Endothelial cell of umbilical vein (primary cell): ENCODE measurements around the gene EIF4A2. TPM values are rescaled to one million over a fixed set of nuclear protein-coding genes. Genes with fewer than 3 reads are reported as not detected.

ENCODE experiments used
- BruUV-seq: library from RNA; stranded (reverse); fragments of 400-500 nt; replicated peaks from 2 replicates; lab custom pipeline; 2021; lab: Mats Ljungman, UMichigan
- CTCF ChIA-PET: fragments of 300-600, 350-600 bp; sonication (Branson Sonifier 250); formaldehyde crosslinking; loops from one replicate; lab custom pipeline; 2021; ENCODE audit warnings: antibody characterized with exemption, inconsistent platforms; lab: Charles Lee
- POLR2A ChIA-PET: fragments of 300-600, 350-600 bp; sonication (Branson Sonifier 250); formaldehyde crosslinking; loops from one replicate; lab custom pipeline; 2021; ENCODE audit warnings: antibody characterized with exemption, inconsistent platforms; lab: Charles Lee
- DNase-seq: peaks from one replicate; pipeline ENCODE4 v3.0.0-alpha.2; 2011; ENCODE audit warnings: low read depth, low spot score
- FAIRE-seq: peaks from 2 replicates; lab custom pipeline; 2011; peaks lifted over from hg19 to GRCh38; lab: Jason Lieb, UNC
- H2AFZ ChIP-seq: 2 replicates; pipeline ENCODE4 v1.6.0; 2012; ENCODE audit warnings: low read depth, low read length, control low read depth, inconsistent platforms
- H3K27ac ChIP-seq: 2 replicates; pipeline ENCODE4 v1.5.1; 2011; ENCODE audit warnings: low read depth, mild to moderate bottlenecking, control low read depth, low read length, moderate library complexity; ENCODE audit not compliant: insufficient read depth
- H3K27me3 ChIP-seq, 2 experiments: 2 replicates each; pipeline versions ENCODE4 v1.6.0 to v1.6.1; 2011; ENCODE audit warnings: low read length in 2 of 2, mixed read lengths in 1 of 2; ENCODE audit not compliant: control insufficient read depth in 2 of 2, insufficient read depth in 2 of 2
- H3K36me3 ChIP-seq, 2 experiments: 2 replicates in 1 of 2; 3 replicates in 1 of 2; pipeline ENCODE4 v1.5.1; 2011; ENCODE audit warnings: low read length in 2 of 2, mild to moderate bottlenecking in 1 of 2, moderate library complexity in 1 of 2; ENCODE audit not compliant: control insufficient read depth in 2 of 2, insufficient read depth in 2 of 2; ENCODE audit errors: extremely low read depth in 1 of 2
- H3K4me1 ChIP-seq: 3 replicates; pipeline ENCODE4 v1.5.1; 2011; ENCODE audit warnings: mild to moderate bottlenecking, low read length; ENCODE audit not compliant: control insufficient read depth, insufficient read depth; ENCODE audit errors: extremely low read depth
- H3K4me2 ChIP-seq: 2 replicates; pipeline ENCODE4 v1.6.1; 2011; ENCODE audit warnings: low read length, control low read depth, mixed read lengths; ENCODE audit not compliant: insufficient read depth
- H3K4me3 ChIP-seq, 3 experiments: fragments of 200-600 bp in 1 of 3; sonication (generic), shearing (Covaris generic) in 1 of 3; replicated peaks in 1 of 3; 2 replicates each; pipeline ENCODE4 v1.5.1; 2011 to 2016; ENCODE audit warnings: control low read depth in 3 of 3, low read length in 3 of 3, mild to moderate bottlenecking in 2 of 3, inconsistent platforms in 1 of 3, low read depth in 1 of 3, moderate library complexity in 1 of 3; ENCODE audit not compliant: insufficient read depth in 1 of 3
- H3K79me2 ChIP-seq: 2 replicates; pipeline ENCODE4 v1.6.0; 2012; ENCODE audit warnings: low read length, inconsistent platforms; ENCODE audit not compliant: control insufficient read depth, insufficient read depth
- H3K9ac ChIP-seq: replicated peaks from 2 replicates; pipeline ENCODE3; 2011; ENCODE audit warnings: low read length, control low read depth; ENCODE audit not compliant: insufficient read depth; ENCODE audit errors: extremely low read depth
- H3K9me1 ChIP-seq: replicated peaks from 3 replicates; pipeline ENCODE4 v1.6.0; 2011; ENCODE audit warnings: mild to moderate bottlenecking, low read length; ENCODE audit not compliant: control insufficient read depth, insufficient read depth; ENCODE audit errors: extremely low read depth
- H3K9me3 ChIP-seq: replicated peaks from 2 replicates; pipeline ENCODE4 v1.5.1; 2012; ENCODE audit warnings: low read length, inconsistent platforms; ENCODE audit not compliant: control insufficient read depth, insufficient read depth
- H4K20me1 ChIP-seq: replicated peaks from 2 replicates; pipeline ENCODE3; 2011; ENCODE audit warnings: mild to moderate bottlenecking, low read length; ENCODE audit not compliant: control insufficient read depth, insufficient read depth; ENCODE audit errors: extremely low read depth
- CTCF ChIP-seq, 2 donors: IDR thresholded peaks; 1 replicate in 1 of 2; 2 replicates in 1 of 2; pipeline ENCODE4 v1.5.1; 2011; ENCODE audit warnings: low read length in 2 of 2, mild to moderate bottlenecking in 2 of 2, moderate library complexity in 2 of 2, control low read depth in 1 of 2, inconsistent platforms in 1 of 2, low read depth in 1 of 2; ENCODE audit not compliant: insufficient read depth in 1 of 2; ENCODE audit errors: extremely low read depth in 1 of 2
- EZH2 ChIP-seq: IDR thresholded peaks from 2 replicates; pipeline ENCODE4 v1.6.1; 2012; ENCODE audit warnings: borderline replicate concordance, low read depth, mild to moderate bottlenecking, moderate library complexity, low read length, inconsistent platforms; ENCODE audit not compliant: severe bottlenecking
- FOS ChIP-seq: IDR thresholded peaks from 2 replicates; pipeline ENCODE4 v1.6.1; 2011; ENCODE audit warnings: mild to moderate bottlenecking, low read length, moderate library complexity, borderline replicate concordance; ENCODE audit not compliant: insufficient read depth
- GATA2 ChIP-seq: IDR thresholded peaks from 2 replicates; pipeline ENCODE4 v1.7.0; 2011; ENCODE audit warnings: low read depth, mild to moderate bottlenecking, moderate library complexity, mixed read lengths, low read length; ENCODE audit not compliant: insufficient read length, insufficient read depth
- JUN ChIP-seq: IDR thresholded peaks from 2 replicates; pipeline ENCODE4 v1.6.1; 2011; ENCODE audit warnings: borderline replicate concordance, low read depth; ENCODE audit not compliant: insufficient read length, insufficient read depth
- MYC ChIP-seq: IDR thresholded peaks from one replicate; pipeline ENCODE4 v1.6.1; 2011; ENCODE audit warnings: mild to moderate bottlenecking, low read depth, low read length
- POLR2A ChIP-seq: IDR thresholded peaks from 2 replicates; pipeline ENCODE4 v1.6.1; 2012; ENCODE audit warnings: low read depth, mild to moderate bottlenecking, control low read depth, low read length
- POLR2AphosphoS5 ChIP-seq: IDR thresholded peaks from 2 replicates; pipeline ENCODE4 v1.6.1; 2012; ENCODE audit warnings: low read depth, mild to moderate bottlenecking, control low read depth, low read length, moderate library complexity; ENCODE audit not compliant: insufficient read depth
- dilution Hi-C: fragments of 300-500 bp; cut with MboI; formaldehyde crosslinking; loops from one replicate; pipeline ENCODE4 v1.15.0; 2019; ENCODE audit warnings: low sequenced_read_pairs; ENCODE audit not compliant: extremely low pct_ligation_motif_present
- intact Hi-C: fragments of 100-400 bp; cut with micrococcal nuclease; formaldehyde crosslinking; loops from one replicate; pipeline ENCODE4 v1.10.0; 2022
- polyA plus RNA-seq, 4 experiments: library from polyadenylated mRNA; depleted of rRNA in 3 of 4; stranded (reverse) in 3 of 4; unstranded in 1 of 4; fragments of >200 nt; gene quantifications; 2 replicates each; pipeline versions ENCODE4 v1.2.1 to v1.2.3, GENCODE V29; 2011 to 2012; ENCODE audit warnings: missing spikeins in 1 of 4
- total RNA-seq: library from RNA; stranded (reverse); gene quantifications from 2 replicates; pipeline ENCODE4 v1.2.3, GENCODE V29; 2021

The EIF4A2 gene
- total and polyA plus RNA-seq, 2 donors (not counting 3 experiments of a cell fraction or from before 2014, with no cell fraction given) = 282 to 401 TPM

GRCh38 chr3:186754871-186755270 is 28.5 kb upstream of the EIF4A2 start:
- dilution Hi-C loops (no loop called here), intact Hi-C loops (no loop called here)
- H3K9me3 ChIP-seq = no peaks in the 10 kb centered on the region
- peaks cover 4% of the 10 kb centered on the region for H3K4me1 ChIP-seq
- H2AFZ ChIP-seq = no peak overlapping the region
- no peak overlapping the region for H3K27ac ChIP-seq
- H3K4me3 ChIP-seq = no peak overlapping the region
- H3K79me2 ChIP-seq = no peaks in the 10 kb centered on the region
- H3K36me3 ChIP-seq = no peaks in the 10 kb centered on the region
- H3K27me3 ChIP-seq = no peaks in the 10 kb centered on the region
- ChIA-PET CTCF (interaction anchor here (1.2 kb wide), 1 partner anchor 811 kb away, joined by 3 read pairs; no protein-coding TSS in a partner anchor), POLR2A (no interaction called here)
- no peak overlapping the region for H3K4me2 ChIP-seq
- H4K20me1 ChIP-seq = no peaks in the 10 kb centered on the region
- TF ChIP-seq FOS (no peak), GATA2 (no peak), MYC (no peak), JUN (no peak)
- no peak overlapping the region for H3K9ac ChIP-seq
- H3K9me1 ChIP-seq = no peaks in the 10 kb centered on the region
- BruUV-seq = no TSS peak
- DNase-seq (no peak), FAIRE-seq (no peak)

GRCh38 chr3:186757214-186757613 is 26.2 kb upstream of the EIF4A2 start:
- TF ChIP-seq POLR2AphosphoS5 (no peak), EZH2 (no peak), GATA2 (no peak), CTCF (IDR thresholded peaks at IDR 0.05; ENCODE audit: extremely low read depth in 1 of 2, insufficient read depth in 1 of 2, low read depth in 1 of 2, low read length in 2 of 2) (no peak), POLR2A (no peak)
- Histone ChIP-seq H3K4me1 (peaks cover 4% of the 10 kb centered on the region), H3K9me1 (no peaks in the 10 kb centered on the region), H4K20me1 (no peaks in the 10 kb centered on the region), H3K9me3 (no peaks in the 10 kb centered on the region), H3K9ac (no peak overlapping the region), H2AFZ (no peak overlapping the region), H3K4me2 (no peak overlapping the region), H3K4me3 (no peak overlapping the region), H3K27me3 (no peaks in the 10 kb centered on the region), H3K27ac (no peak overlapping the region), H3K36me3 (no peaks in the 10 kb centered on the region), H3K79me2 (no peaks in the 10 kb centered on the region)
- POLR2A ChIA-PET = no interaction called here
- intact Hi-C loops = no loop called here
- CTCF ChIA-PET = no interaction called here
- DNase-seq (no peak), FAIRE-seq (no peak)
- dilution Hi-C loops = no loop called here
- BruUV-seq = no TSS peak
